C1 segment of cervical spinal cord (tissue), 14 donors: Measurements from ENCODE around the gene PKD2.
"Not testable (repeated sequence)": the region's sequence is repeated elsewhere in the genome, so short reads cannot be mapped to it uniquely, and the experiment has no call there.

Experiments
- DNase-seq, 14 donors: peaks; one replicate each; lab custom pipeline; 2025; lab: John Stamatoyannopoulos, UW

The PKD2 gene

GRCh38 chr4:88063634-88064296 is 56.3 kb downstream of the PKD2 start:
- DNase-seq = no peak

GRCh38 chr4:88064410-88064809 is 57.0 kb downstream of the PKD2 start:
- no peak for DNase-seq

GRCh38 chr4:88070031-88070430 is 62.6 kb downstream of the PKD2 start:
- no peak for DNase-seq

- DNase-seq = no peak
Observed at GRCh38 chr4:88075336-88075735, 67.9 kb downstream of the PKD2 start.

- DNase-seq = no peak
Observed at GRCh38 chr4:88077911-88078524, 70.6 kb downstream of the PKD2 start.

- no peak for DNase-seq
Observed at GRCh38 chr4:88078579-88078978, 71.1 kb downstream of the PKD2 start.

- no peak for DNase-seq
Observed at GRCh38 chr4:88080626-88081025, 73.2 kb downstream of the PKD2 start.

- DNase-seq = no peak
Observed at GRCh38 chr4:88087004-88087403, 79.6 kb downstream of the PKD2 start.

- no peak for DNase-seq
Observed at GRCh38 chr4:88090898-88091297, 83.5 kb downstream of the PKD2 start.

GRCh38 chr4:88091378-88091777 is 83.9 kb downstream of the PKD2 start:
- DNase-seq = no peak

GRCh38 chr4:88093874-88094273 is 86.4 kb downstream of the PKD2 start:
- no peak for DNase-seq

- DNase-seq = no peak
Observed at GRCh38 chr4:88097301-88097700, 89.9 kb downstream of the PKD2 start.

- no peak for DNase-seq
Observed at GRCh38 chr4:88097781-88098180, 90.3 kb downstream of the PKD2 start.

- DNase-seq = no peak
Observed at GRCh38 chr4:88098993-88099752, 91.7 kb downstream of the PKD2 start.

GRCh38 chr4:88101165-88101564 is 93.7 kb downstream of the PKD2 start:
- peak in 9 of 14 donors; percentile 1 to 40 (median 6) for DNase-seq

- DNase-seq = no peak
Observed at GRCh38 chr4:88102026-88102425, 94.6 kb downstream of the PKD2 start.

GRCh38 chr4:88104902-88105610 is 97.6 kb downstream of the PKD2 start:
- no peak for DNase-seq

- no peak for DNase-seq
Observed at GRCh38 chr4:88106205-88106604, 98.8 kb downstream of the PKD2 start.

GRCh38 chr4:88107406-88108107 is 100.1 kb downstream of the PKD2 start:
- no peak for DNase-seq

GRCh38 chr4:88108108-88108465 is 100.7 kb downstream of the PKD2 start:
- DNase-seq = not testable (repeated sequence)

GRCh38 chr4:88108747-88109122 is 101.3 kb downstream of the PKD2 start:
- DNase-seq = no peak
